Measurements from ENCODE around the gene COLEC12. TPM values are rescaled to one million over a fixed set of nuclear protein-coding genes. Genes with fewer than 3 reads are reported as not detected.
"Not testable (repeated sequence)": the region's sequence is repeated elsewhere in the genome, so short reads cannot be mapped to it uniquely, and the experiment has no call there.

Gene COLEC12
- total RNA-seq, 1 experiment from 2014 or later: 0.03 TPM

- H3K4me3 ChIP-seq (ENCODE audit: low read depth in 2 of 2, low read length in 2 of 2): no peak overlapping the region
- no TSS peak for BruUV-seq (replicated peaks)
- ChIA-PET CTCF (no interaction called here), POLR2A (no interaction called here)
- H3K9me3 ChIP-seq (ENCODE audit: control insufficient read depth, insufficient read depth, low read depth, low read length): no peaks in the 10 kb centered on the region
- intact Hi-C loops (cut with micrococcal nuclease; ENCODE audit: unreplicated experiment) (no loop called here), in situ Hi-C loops (cut with HindIII; ENCODE audit: low pct_unique_long_range_greater_than_20kb, low sequenced_read_pairs) (no loop called here)
- H3K27me3 ChIP-seq (ENCODE audit: control insufficient read depth, insufficient read depth, low read length): peaks cover 11% of the 10 kb centered on the region
- no peak overlapping the region for H3K27ac ChIP-seq (ENCODE audit: low read length)
- no peaks in the 10 kb centered on the region for H3K36me3 ChIP-seq (ENCODE audit: control insufficient read depth, insufficient read depth, low read length)
- ATAC-seq: no peak
- TF ChIP-seq REST (IDR thresholded peaks at IDR 0.05; ENCODE audit: insufficient read depth in 1 of 2, low read depth in 2 of 2, low read length in 1 of 2) (no peak), CTCF (IDR thresholded peaks at IDR 0.05) (peak; percentile 28; the same call in 1 of the 2 replicates)
- no peaks in the 10 kb centered on the region for H3K4me1 ChIP-seq (ENCODE audit: control insufficient read depth, insufficient read depth, low read length)
- no peak for DNase-seq (ENCODE audit: low read depth, low spot score)
Observed at GRCh38 chr18:292271-292670, 208.2 kb downstream of the COLEC12 start.

GRCh38 chr18:289970-290369 lies 210.5 kb downstream of the COLEC12 start:
- H3K4me3 ChIP-seq (ENCODE audit: low read depth in 2 of 2, low read length in 2 of 2); H3K36me3 ChIP-seq (ENCODE audit: control insufficient read depth, insufficient read depth, low read length); ATAC-seq; DNase-seq (ENCODE audit: low read depth, low spot score); H3K9me3 ChIP-seq (ENCODE audit: control insufficient read depth, insufficient read depth, low read depth, low read length); H3K27ac ChIP-seq (ENCODE audit: low read length); intact Hi-C loops (cut with micrococcal nuclease; ENCODE audit: unreplicated experiment); BruUV-seq (replicated peaks); POLR2A ChIA-PET; in situ Hi-C loops (cut with HindIII; ENCODE audit: low pct_unique_long_range_greater_than_20kb, low sequenced_read_pairs); H3K4me1 ChIP-seq (ENCODE audit: control insufficient read depth, insufficient read depth, low read length): not testable (repeated sequence)
- peaks cover 21% of the 10 kb centered on the region for H3K27me3 ChIP-seq (ENCODE audit: control insufficient read depth, insufficient read depth, low read length)
- CTCF ChIA-PET: interaction anchor here (0.6 kb wide), 1 partner anchor 140 kb away, joined by 3 read pairs; no protein-coding TSS in a partner anchor

GRCh38 chr18:289026-289425 lies 211.5 kb downstream of the COLEC12 start:
- H3K4me1 ChIP-seq (ENCODE audit: control insufficient read depth, insufficient read depth, low read length): no peaks in the 10 kb centered on the region
- no TSS peak for BruUV-seq (replicated peaks)
- ChIA-PET POLR2A (no interaction called here), CTCF (no interaction called here)
- no peak for TF ChIP-seq SIN3A (IDR thresholded peaks at IDR 0.05; ENCODE audit: borderline replicate concordance, insufficient read depth, low read depth, low read length)
- in situ Hi-C loops (cut with HindIII; ENCODE audit: low pct_unique_long_range_greater_than_20kb, low sequenced_read_pairs): no loop called here
- intact Hi-C loops (cut with micrococcal nuclease; ENCODE audit: unreplicated experiment): no loop called here
- H3K36me3 ChIP-seq (ENCODE audit: control insufficient read depth, insufficient read depth, low read length): no peaks in the 10 kb centered on the region
- no peaks in the 10 kb centered on the region for H3K9me3 ChIP-seq (ENCODE audit: control insufficient read depth, insufficient read depth, low read depth, low read length)
- DNase-seq (ENCODE audit: low read depth, low spot score) (no peak), ATAC-seq (no peak)
- no peak overlapping the region for H3K4me3 ChIP-seq (ENCODE audit: low read depth in 2 of 2, low read length in 2 of 2)
- peaks cover 15% of the 10 kb centered on the region for H3K27me3 ChIP-seq (ENCODE audit: control insufficient read depth, insufficient read depth, low read length)
- no peak overlapping the region for H3K27ac ChIP-seq (ENCODE audit: low read length)

All from Panc1 (cell line).